Measurements from ENCODE around the gene ADGRB3. TPM values are rescaled to one million over a fixed set of nuclear protein-coding genes. Genes with fewer than 3 reads are reported as not detected.

The ADGRB3 gene
- total and polyA plus RNA-seq, 12 donors: 0.47 to 2.1 (median 0.85) TPM

GRCh38 chr6:68868646-68869045 is 233.6 kb downstream of the ADGRB3 start:
- no peaks in the 10 kb centered on the region for H3K4me1 ChIP-seq
- ATAC-seq: no peak
- no peak for TF ChIP-seq CTCF (IDR thresholded peaks at IDR 0.05)
- no peak for DNase-seq
- no peaks in the 10 kb centered on the region for H3K36me3 ChIP-seq
- no peak overlapping the region for H3K4me3 ChIP-seq
- intact Hi-C loops (cut with DNase I): no loop called here
- H3K27me3 ChIP-seq: no peaks in the 10 kb centered on the region
- H3K9me3 ChIP-seq: peaks cover 0 to 27% (median 13%) of the 10 kb centered on the region in 11 donors
- H3K27ac ChIP-seq: no peak overlapping the region

- ATAC-seq: no peak
- TF ChIP-seq CTCF (IDR thresholded peaks at IDR 0.05): no peak
- intact Hi-C loops (cut with DNase I): loop anchor here in 2 of 10 donors (10.0 kb wide), 2 partner anchors 82 to 92 kb away; no protein-coding TSS in a partner anchor
- no peak for DNase-seq
- Histone ChIP-seq H3K4me3 (no peak overlapping the region), H3K9me3 (peaks cover 0 to under 1% (median 0%) of the 10 kb centered on the region in 11 donors), H3K27me3 (no peaks in the 10 kb centered on the region), H3K4me1 (no peaks in the 10 kb centered on the region), H3K36me3 (no peaks in the 10 kb centered on the region), H3K27ac (no peak overlapping the region)
- WGBS, 2 donors: 70 to 88% methylated on average over 1 of the region's 1 CpG
Measured at GRCh38 chr6:68873236-68873635, 238.2 kb downstream of the ADGRB3 start.

- no peak for TF ChIP-seq CTCF (IDR thresholded peaks at IDR 0.05)
- intact Hi-C loops (cut with DNase I): loop anchor here in 4 of 10 donors (5.0 to 10.0 kb wide), 4 partner anchors 80 to 853 kb away; no protein-coding TSS in a partner anchor
- Histone ChIP-seq H3K4me1 (no peaks in the 10 kb centered on the region), H3K9me3 (no peaks in the 10 kb centered on the region), H3K4me3 (no peak overlapping the region), H3K36me3 (no peaks in the 10 kb centered on the region), H3K27me3 (no peaks in the 10 kb centered on the region), H3K27ac (no peak overlapping the region)
- DNase-seq (no peak), ATAC-seq (no peak)
- WGBS, 2 donors: 91 to 95% methylated on average over 1 of the region's 1 CpG
Measured at GRCh38 chr6:68874747-68875146, 239.7 kb downstream of the ADGRB3 start.

GRCh38 chr6:68875403-68875802 is 240.3 kb downstream of the ADGRB3 start:
- no peak for TF ChIP-seq CTCF (IDR thresholded peaks at IDR 0.05)
- intact Hi-C loops (cut with DNase I): loop anchor here in 4 of 10 donors (5.0 to 10.0 kb wide), 4 partner anchors 79 to 852 kb away; no protein-coding TSS in a partner anchor
- Histone ChIP-seq H3K36me3 (no peaks in the 10 kb centered on the region), H3K27me3 (no peaks in the 10 kb centered on the region), H3K27ac (no peak overlapping the region), H3K4me1 (peaks cover 0 to 5% (median 0%) of the 10 kb centered on the region in 9 donors), H3K9me3 (no peaks in the 10 kb centered on the region), H3K4me3 (no peak overlapping the region)
- no peak for DNase-seq
- ATAC-seq: no peak
- 89% methylated on average over 2 of the region's 2 CpGs for WGBS, 2 donors

Data from heart right ventricle (tissue), 16 donors.